CD14-positive monocyte (primary cell): Measurements from ENCODE around the gene PARG. TPM values are rescaled to one million over a fixed set of nuclear protein-coding genes. Genes with fewer than 3 reads are reported as not detected.

Source experiments
- DNase-seq, 3 donors: peaks; one replicate each; pipeline ENCODE4 v3.0.0-alpha.2; 2011 to 2022
- H2AFZ ChIP-seq: 2 replicates; pipeline ENCODE4 v1.6.0; 2012; ENCODE audit warnings: mild to moderate bottlenecking, low read depth, low read length, inconsistent platforms; ENCODE audit not compliant: insufficient read depth, poor library complexity, severe bottlenecking
- H3K27ac ChIP-seq, 2 donors: 1 replicate in 1 of 2; 2 replicates in 1 of 2; pipeline ENCODE4 v1.5.1; 2012 to 2013; ENCODE audit warnings: low read length in 2 of 2, control low read depth in 1 of 2, inconsistent platforms in 1 of 2, low read depth in 1 of 2, mild to moderate bottlenecking in 1 of 2
- H3K27me3 ChIP-seq, 2 donors: one replicate each; pipeline versions ENCODE4 v1.6.0 to v1.6.1; 2011 to 2013; ENCODE audit warnings: low read length in 2 of 2; ENCODE audit not compliant: control insufficient read depth in 2 of 2, insufficient read depth in 2 of 2
- H3K36me3 ChIP-seq, 2 donors: replicated peaks in 1 of 2; 1 replicate in 1 of 2; 2 replicates in 1 of 2; pipeline versions ENCODE4 v1.5.1 to v1.6.1; 2012 to 2013; ENCODE audit warnings: low read length in 2 of 2, control low read depth in 1 of 2, inconsistent platforms in 1 of 2, mild to moderate bottlenecking in 1 of 2; ENCODE audit not compliant: insufficient read depth in 2 of 2, control insufficient read depth in 1 of 2
- H3K4me1 ChIP-seq, 2 donors: 1 replicate in 1 of 2; 2 replicates in 1 of 2; pipeline versions ENCODE4 v1.5.1 to v1.6.1; 2012 to 2013; ENCODE audit warnings: low read length in 2 of 2, control low read depth in 1 of 2, inconsistent platforms in 1 of 2, mild to moderate bottlenecking in 1 of 2, moderate library complexity in 1 of 2; ENCODE audit not compliant: insufficient read depth in 2 of 2, control insufficient read depth in 1 of 2
- H3K4me2 ChIP-seq: replicated peaks from 2 replicates; pipeline ENCODE3; 2012; ENCODE audit warnings: low read length, moderate library complexity, mild to moderate bottlenecking; ENCODE audit not compliant: poor library complexity, severe bottlenecking; ENCODE audit errors: extremely low read depth
- H3K4me3 ChIP-seq, 3 experiments: fragments of 200-600 bp in 1 of 3; sonication (generic) in 1 of 3; replicated peaks in 1 of 3; 1 replicate in 2 of 3; 2 replicates in 1 of 3; pipeline ENCODE4 v1.5.1; 2011 to 2013; ENCODE audit warnings: low read length in 3 of 3, mild to moderate bottlenecking in 3 of 3, control low read depth in 2 of 3, low read depth in 2 of 3, inconsistent platforms in 1 of 3, moderate library complexity in 1 of 3
- H3K79me2 ChIP-seq: 2 replicates; pipeline ENCODE4 v1.6.0; 2012; ENCODE audit warnings: mild to moderate bottlenecking, control low read depth, inconsistent platforms, low read length, moderate library complexity; ENCODE audit not compliant: insufficient read depth
- H3K9ac ChIP-seq: 2 replicates; pipeline ENCODE4 v1.6.0; 2017; ENCODE audit warnings: low read length, mild to moderate bottlenecking; ENCODE audit not compliant: insufficient read depth, poor library complexity, severe bottlenecking
- H3K9me3 ChIP-seq, 2 donors: replicated peaks in 1 of 2; 1 replicate in 1 of 2; 2 replicates in 1 of 2; pipeline versions ENCODE4 v1.5.1 to v1.6.1; 2012 to 2013; ENCODE audit warnings: low read length in 2 of 2, control low read depth in 1 of 2; ENCODE audit not compliant: control insufficient read depth in 1 of 2, insufficient read depth in 1 of 2
- H4K20me1 ChIP-seq: 2 replicates; pipeline ENCODE4 v1.6.0; 2012; ENCODE audit warnings: mild to moderate bottlenecking, low read length, control low read depth, moderate library complexity; ENCODE audit not compliant: insufficient read depth
- H3K27ac Mint-ChIP-seq, 7 donors: one replicate each; pipeline ENCODE4 v1.8.0; 2020; ENCODE audit warnings: mild to moderate bottlenecking in 7 of 7, mixed read lengths in 7 of 7, moderate library complexity in 6 of 7, inconsistent platforms in 2 of 7
- H3K27me3 Mint-ChIP-seq, 3 donors: one replicate each; pipeline ENCODE4 v1.8.0; 2021 to 2022; ENCODE audit warnings: low read depth in 3 of 3, mild to moderate bottlenecking in 3 of 3, mixed read lengths in 3 of 3, moderate library complexity in 3 of 3, inconsistent platforms in 1 of 3
- H3K36me3 Mint-ChIP-seq, 2 donors: one replicate each; pipeline ENCODE4 v1.8.0; 2020; ENCODE audit warnings: mixed read lengths in 2 of 2, inconsistent platforms in 1 of 2, mild to moderate bottlenecking in 1 of 2
- H3K4me1 Mint-ChIP-seq: one replicate; pipeline ENCODE4 v1.8.0; 2020; ENCODE audit warnings: mild to moderate bottlenecking, mixed read lengths
- H3K4me3 Mint-ChIP-seq, 2 donors: one replicate each; pipeline ENCODE4 v1.8.0; 2020; ENCODE audit warnings: mild to moderate bottlenecking in 2 of 2, mixed read lengths in 2 of 2, moderate library complexity in 1 of 2
- H3K9me3 Mint-ChIP-seq, 7 donors: one replicate each; pipeline ENCODE4 v1.8.0; 2020 to 2022; ENCODE audit warnings: mixed read lengths in 7 of 7, mild to moderate bottlenecking in 6 of 7, moderate library complexity in 6 of 7, inconsistent platforms in 2 of 7
- WGBS: methylation state at CpG from one replicate; pipeline ENCODE4 v1.1.5; 2013; ENCODE audit warnings: missing lambda C conversion rate; ENCODE audit not compliant: insufficient coverage; 5-methylcytosine and 5-hydroxymethylcytosine counted together
- intact Hi-C, 2 donors: fragments of 100-400 bp; cut with micrococcal nuclease; formaldehyde crosslinking; loops; one replicate each; pipeline versions ENCODE4 v1.15.0 to v1.15.1; 2023
- polyA plus RNA-seq, 3 donors: library from polyadenylated mRNA; depleted of rRNA in 1 of 3; unstranded in 2 of 3; stranded (reverse) in 1 of 3; fragments of 300-500 nt in 2 of 3; fragments of >200 nt in 1 of 3; fragmentation: Illumina TruSeq in 2 of 3; gene quantifications; 1 replicate in 2 of 3; 2 replicates in 1 of 3; pipeline ENCODE4 v1.2.3, GENCODE V29; 2012 to 2021
- TF ChIP-seq, protein P1 (sequence below): fragments of 200-600 bp; IDR thresholded peaks from one replicate; pipeline ENCODE4 v1.8.0; 2022; ENCODE audit warnings: antibody characterized with exemption, mild to moderate bottlenecking

PARG gene
- polyA plus RNA-seq, 3 donors, result 6.3 to 8.0 (median 7.5) TPM

DNA sequence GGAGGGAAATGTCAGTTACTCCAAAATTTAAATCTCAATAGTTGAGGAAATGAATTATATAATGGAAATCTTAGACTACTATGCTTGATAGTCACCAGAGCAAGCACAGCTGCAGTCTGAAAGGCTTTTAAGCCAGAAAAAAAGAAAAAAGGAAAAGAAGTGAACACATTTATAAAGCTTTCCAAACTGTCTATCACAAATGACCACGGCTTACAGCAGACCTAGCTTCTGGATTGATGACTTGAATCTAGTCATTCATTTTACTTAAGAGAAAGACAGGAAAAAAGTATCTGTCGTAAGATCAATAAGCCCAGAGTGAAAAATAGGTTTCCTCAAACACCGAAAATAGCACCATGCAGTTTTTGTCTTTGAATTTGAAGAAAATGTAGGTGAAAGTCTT lies 111.8 kb downstream of the PARG start:
- H3K27me3 ChIP-seq, result no peaks in the 10 kb centered on the region
- no peak overlapping the region for H3K4me3 ChIP-seq
- TF ChIP-seq, protein P1, sequence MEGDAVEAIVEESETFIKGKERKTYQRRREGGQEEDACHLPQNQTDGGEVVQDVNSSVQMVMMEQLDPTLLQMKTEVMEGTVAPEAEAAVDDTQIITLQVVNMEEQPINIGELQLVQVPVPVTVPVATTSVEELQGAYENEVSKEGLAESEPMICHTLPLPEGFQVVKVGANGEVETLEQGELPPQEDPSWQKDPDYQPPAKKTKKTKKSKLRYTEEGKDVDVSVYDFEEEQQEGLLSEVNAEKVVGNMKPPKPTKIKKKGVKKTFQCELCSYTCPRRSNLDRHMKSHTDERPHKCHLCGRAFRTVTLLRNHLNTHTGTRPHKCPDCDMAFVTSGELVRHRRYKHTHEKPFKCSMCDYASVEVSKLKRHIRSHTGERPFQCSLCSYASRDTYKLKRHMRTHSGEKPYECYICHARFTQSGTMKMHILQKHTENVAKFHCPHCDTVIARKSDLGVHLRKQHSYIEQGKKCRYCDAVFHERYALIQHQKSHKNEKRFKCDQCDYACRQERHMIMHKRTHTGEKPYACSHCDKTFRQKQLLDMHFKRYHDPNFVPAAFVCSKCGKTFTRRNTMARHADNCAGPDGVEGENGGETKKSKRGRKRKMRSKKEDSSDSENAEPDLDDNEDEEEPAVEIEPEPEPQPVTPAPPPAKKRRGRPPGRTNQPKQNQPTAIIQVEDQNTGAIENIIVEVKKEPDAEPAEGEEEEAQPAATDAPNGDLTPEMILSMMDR, result no peak
- Mint-ChIP-seq H3K36me3 (peaks cover 41 to 47% of the 10 kb centered on the region in 2 donors), H3K9me3 (peaks cover 0 to 2% (median 0%) of the 10 kb centered on the region in 7 donors), H3K4me1 (peaks cover 4% of the 10 kb centered on the region), H3K27me3 (no peaks in the 10 kb centered on the region), H3K4me3 (no peak overlapping the region), H3K27ac (no peak overlapping the region)
- no peaks in the 10 kb centered on the region for H3K79me2 ChIP-seq
- H3K36me3 ChIP-seq, result peaks cover 23 to 48% of the 10 kb centered on the region in 2 donors
- no peak overlapping the region for H2AFZ ChIP-seq
- H3K27ac ChIP-seq, result no peak overlapping the region
- H3K4me1 ChIP-seq, result no peaks in the 10 kb centered on the region
- H4K20me1 ChIP-seq, result no peaks in the 10 kb centered on the region
- no CpG with 5 or more reads among the region's 3 CpGs for WGBS
- H3K4me2 ChIP-seq, result no peak overlapping the region
- intact Hi-C loops, result no loop called here
- H3K9me3 ChIP-seq, result no peaks in the 10 kb centered on the region
- no peak overlapping the region for H3K9ac ChIP-seq
- DNase-seq, result no peak

DNA sequence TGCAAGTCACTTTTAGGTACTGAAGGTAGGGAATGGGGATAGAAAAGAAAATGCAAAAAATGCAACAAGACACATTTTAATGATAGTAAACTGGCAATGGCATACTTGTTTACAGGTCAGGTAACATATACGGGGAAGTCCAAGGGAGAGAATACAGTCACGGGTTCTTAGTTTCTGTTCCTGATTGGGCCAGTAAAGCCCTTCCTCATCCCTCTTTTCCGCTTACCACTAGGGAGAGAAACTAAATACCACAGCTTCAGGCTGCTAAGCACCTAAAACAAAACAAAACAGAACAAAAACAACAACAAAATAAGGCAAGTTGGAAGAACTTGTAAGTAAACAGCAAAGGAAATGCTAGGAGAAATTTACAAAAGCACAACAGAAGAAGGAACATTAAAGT lies 114.5 kb downstream of the PARG start:
- Histone ChIP-seq H3K9me3 (no peaks in the 10 kb centered on the region), H3K4me3 (no peak overlapping the region), H3K36me3 (peaks cover 17 to 45% of the 10 kb centered on the region in 2 donors), H3K27me3 (no peaks in the 10 kb centered on the region), H4K20me1 (no peaks in the 10 kb centered on the region), H3K4me2 (no peak overlapping the region), H2AFZ (no peak overlapping the region), H3K79me2 (no peaks in the 10 kb centered on the region), H3K4me1 (no peaks in the 10 kb centered on the region), H3K27ac (peak overlapping the region in 1 of 2 donors; percentile 37), H3K9ac (no peak overlapping the region)
- peak; percentile 12 to 53 (median 30) for DNase-seq
- Mint-ChIP-seq H3K27ac (peak overlapping the region in 4 of 7 donors; percentile 17 to 66 (median 58)), H3K9me3 (peaks cover 0 to 2% (median 0%) of the 10 kb centered on the region in 7 donors), H3K4me3 (peak overlapping the region in 1 of 2 donors; percentile 56), H3K36me3 (peaks cover 44 to 50% of the 10 kb centered on the region in 2 donors), H3K27me3 (no peaks in the 10 kb centered on the region), H3K4me1 (peaks cover 4% of the 10 kb centered on the region)
- TF ChIP-seq, protein P1, result no peak
- WGBS, result no CpG with 5 or more reads among the region's 3 CpGs
- intact Hi-C loops, result no loop called here
